Thyroid gland (tissue), 4 donors: ENCODE measurements around the gene MIAT. TPM values are rescaled to one million over a fixed set of nuclear protein-coding genes. Genes with fewer than 3 reads are reported as not detected.

Experiments used
- DNase-seq, 2 donors: peaks; one replicate each; pipeline ENCODE4 v3.0.0-alpha.2; 2019
- H3K27ac ChIP-seq, 3 donors: fragments of 200-600 bp; sonication (generic); 1 replicate in 2 of 3; 2 replicates in 1 of 3; pipeline ENCODE4 v1.5.1; 2016 to 2019; ENCODE audit warnings: mild to moderate bottlenecking in 1 of 3, moderate library complexity in 1 of 3
- H3K27me3 ChIP-seq: fragments of 200-600 bp; sonication (generic); one replicate; pipeline ENCODE4 v1.5.1; 2019
- H3K36me3 ChIP-seq, 2 donors: fragments of 200-600 bp; sonication (generic); one replicate each; pipeline ENCODE4 v1.5.1; 2016 to 2019
- H3K4me1 ChIP-seq, 2 donors: fragments of 200-600 bp; sonication (generic); one replicate each; pipeline ENCODE4 v1.5.1; 2017 to 2019
- H3K4me3 ChIP-seq, 3 donors: fragments of 200-600 bp; sonication (generic); replicated peaks in 1 of 3; 1 replicate in 2 of 3; 2 replicates in 1 of 3; pipeline ENCODE4 v1.5.1; 2016; ENCODE audit warnings: mild to moderate bottlenecking in 1 of 3
- H3K9me3 ChIP-seq: fragments of 200-600 bp; sonication (generic); one replicate; pipeline ENCODE4 v1.5.1; 2017
- POLR2A ChIP-seq, 2 donors: fragments of 450-650 bp; IDR thresholded peaks; one replicate each; pipeline ENCODE4 v1.6.1; 2017; ENCODE audit warnings: antibody characterized with exemption in 2 of 2, mild to moderate bottlenecking in 2 of 2, moderate library complexity in 1 of 2
- whole genome bisulfite sequencing, 2 donors: methylation state at CpG; one replicate each; pipeline ENCODE4 v1.1.5; 2017; 5-methylcytosine and 5-hydroxymethylcytosine counted together
- intact Hi-C: fragments of 100-400 bp; cut with DNase I; formaldehyde crosslinking; loops from one replicate; pipeline ENCODE4 v1.15.1; 2023
- total RNA-seq, 4 donors: library from RNA; depleted of rRNA; stranded (reverse); fragments of >200 nt; gene quantifications; one replicate each; pipeline ENCODE4 v1.2.3, GENCODE V29; 2016
- TF ChIP-seq, protein P1 (sequence below), 6 experiments: fragments of 200-600 bp in 3 of 6; fragments of 450-650 bp in 3 of 6; sonication (generic) in 3 of 6; IDR thresholded peaks; one replicate each; pipeline ENCODE4 v1.5.1; 2016 to 2019; ENCODE audit warnings: antibody characterized with exemption in 6 of 6, mild to moderate bottlenecking in 2 of 6, inconsistent platforms in 1 of 6, moderate library complexity in 1 of 6

The MIAT gene
- total RNA-seq, 4 donors from 2014 or later = 0.67 to 2.6 (median 1.2) TPM

DNA sequence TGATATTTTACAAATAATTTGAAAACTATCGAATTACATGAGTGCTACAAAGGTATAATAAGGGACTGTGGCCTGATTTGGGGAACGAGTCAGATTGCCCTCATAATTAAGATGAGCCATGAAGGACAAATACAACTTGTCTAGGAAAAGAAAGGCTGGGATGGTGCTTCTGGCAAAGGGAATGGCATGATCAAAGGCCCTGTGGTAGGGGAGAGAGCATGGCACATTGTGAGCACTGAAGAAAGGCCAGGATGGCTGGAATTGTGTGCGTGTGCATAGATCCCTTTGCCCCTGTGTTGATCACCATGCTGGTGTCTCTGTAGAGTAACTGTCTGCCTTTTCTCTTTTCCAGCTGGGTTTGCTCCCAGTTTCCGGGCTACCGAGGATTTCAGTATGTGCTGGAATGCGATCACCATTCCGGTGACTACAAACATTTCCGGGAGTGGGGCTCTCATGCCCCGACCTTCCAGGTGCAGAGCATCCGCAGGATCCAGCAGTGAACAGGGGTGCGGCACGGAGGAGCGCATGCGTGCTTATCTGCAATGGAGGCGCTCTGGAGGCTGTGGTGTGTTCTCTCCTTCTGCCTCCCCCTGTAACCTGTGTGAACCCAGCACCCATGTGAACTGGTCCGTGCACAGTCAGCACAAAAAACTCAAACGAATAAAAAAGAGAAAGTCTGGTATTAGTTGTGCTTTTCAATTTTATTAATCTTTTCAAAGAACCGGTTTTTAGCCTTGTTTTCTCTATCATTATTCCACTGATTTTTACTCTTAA, 27.2 kb upstream of the MIAT start:
- Histone ChIP-seq H3K27me3 (no peaks in the 10 kb centered on the region), H3K27ac (no peak overlapping the region), H3K36me3 (no peaks in the 10 kb centered on the region), H3K4me3 (no peak overlapping the region), H3K4me1 (no peaks in the 10 kb centered on the region), H3K9me3 (no peaks in the 10 kb centered on the region)
- TF ChIP-seq POLR2A (IDR thresholded peaks at IDR 0.05) = no peak
- TF ChIP-seq, protein P1, sequence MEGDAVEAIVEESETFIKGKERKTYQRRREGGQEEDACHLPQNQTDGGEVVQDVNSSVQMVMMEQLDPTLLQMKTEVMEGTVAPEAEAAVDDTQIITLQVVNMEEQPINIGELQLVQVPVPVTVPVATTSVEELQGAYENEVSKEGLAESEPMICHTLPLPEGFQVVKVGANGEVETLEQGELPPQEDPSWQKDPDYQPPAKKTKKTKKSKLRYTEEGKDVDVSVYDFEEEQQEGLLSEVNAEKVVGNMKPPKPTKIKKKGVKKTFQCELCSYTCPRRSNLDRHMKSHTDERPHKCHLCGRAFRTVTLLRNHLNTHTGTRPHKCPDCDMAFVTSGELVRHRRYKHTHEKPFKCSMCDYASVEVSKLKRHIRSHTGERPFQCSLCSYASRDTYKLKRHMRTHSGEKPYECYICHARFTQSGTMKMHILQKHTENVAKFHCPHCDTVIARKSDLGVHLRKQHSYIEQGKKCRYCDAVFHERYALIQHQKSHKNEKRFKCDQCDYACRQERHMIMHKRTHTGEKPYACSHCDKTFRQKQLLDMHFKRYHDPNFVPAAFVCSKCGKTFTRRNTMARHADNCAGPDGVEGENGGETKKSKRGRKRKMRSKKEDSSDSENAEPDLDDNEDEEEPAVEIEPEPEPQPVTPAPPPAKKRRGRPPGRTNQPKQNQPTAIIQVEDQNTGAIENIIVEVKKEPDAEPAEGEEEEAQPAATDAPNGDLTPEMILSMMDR (IDR thresholded peaks at IDR 0.05) = no peak
- DNase-seq = peak in 1 of 2 donors; percentile 13
- intact Hi-C loops = no loop called here
- WGBS, 2 donors = 93 to 94% methylated on average over 18 of the region's 18 CpGs

DNA sequence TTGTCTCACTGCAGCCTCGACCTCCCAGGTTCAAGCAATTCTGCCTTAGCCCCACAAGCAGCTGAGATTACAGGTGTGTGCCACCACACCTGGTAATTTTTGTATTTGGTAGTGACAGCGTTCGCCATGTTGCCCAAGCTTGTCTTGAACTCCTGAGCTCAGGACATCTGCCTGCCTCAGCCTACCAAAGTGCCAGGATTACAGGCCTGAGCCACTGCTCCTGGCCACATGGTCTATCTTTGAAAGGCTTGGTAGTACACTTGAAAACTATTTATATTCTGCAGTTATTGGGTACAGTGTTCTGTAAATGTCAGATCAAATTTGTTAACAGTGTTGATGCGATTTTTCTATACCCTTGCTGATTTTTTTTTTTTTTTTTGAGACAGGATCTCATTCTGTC, 26.1 kb upstream of the MIAT start:
- Histone ChIP-seq H3K4me3 (no peak overlapping the region), H3K27me3 (no peaks in the 10 kb centered on the region), H3K27ac (no peak overlapping the region), H3K4me1 (no peaks in the 10 kb centered on the region), H3K36me3 (no peaks in the 10 kb centered on the region), H3K9me3 (no peaks in the 10 kb centered on the region)
- no peak for DNase-seq
- intact Hi-C loops = no loop called here
- 95 to 96% methylated on average over 4 of the region's 4 CpGs for WGBS, 2 donors
- no peak for TF ChIP-seq POLR2A (IDR thresholded peaks at IDR 0.05)
- TF ChIP-seq, protein P1 (IDR thresholded peaks at IDR 0.05) = no peak

DNA sequence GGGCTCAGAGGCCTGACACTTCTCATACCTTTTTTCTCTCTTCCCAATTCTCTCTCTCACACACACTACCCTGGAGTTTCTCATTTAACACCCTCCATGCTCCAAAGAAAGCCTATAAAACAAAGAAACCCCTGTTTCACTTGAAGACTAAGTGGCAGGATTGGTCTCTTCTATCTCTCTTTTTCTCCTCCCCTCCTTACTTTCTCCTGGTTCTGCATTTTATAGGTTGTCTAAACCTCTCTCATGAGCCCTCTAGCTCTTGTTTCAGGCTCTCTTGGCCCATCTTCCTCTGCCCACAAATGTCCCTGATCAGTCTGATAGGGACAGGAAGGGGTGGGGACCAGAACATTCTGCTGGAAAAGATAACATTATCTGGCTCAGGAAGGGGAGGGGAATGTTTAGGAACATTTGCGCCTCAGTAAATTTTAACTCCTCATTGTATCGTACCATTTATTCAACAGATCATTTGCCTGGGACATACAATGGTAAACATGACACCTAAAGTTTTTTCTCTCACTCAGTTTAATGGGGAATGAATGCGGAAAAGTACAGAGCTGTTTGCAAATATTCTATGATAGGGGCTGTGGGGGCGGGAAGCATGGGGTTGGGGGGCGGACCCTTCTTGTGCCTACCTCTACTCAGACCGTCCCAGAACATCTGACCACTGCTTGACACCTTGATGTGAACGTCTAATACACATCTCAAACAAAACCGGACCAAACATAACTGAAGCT, 24.8 kb upstream of the MIAT start:
- Histone ChIP-seq H3K4me3 (no peak overlapping the region), H3K27ac (peak overlapping the region in 1 of 3 donors; percentile 6), H3K9me3 (no peaks in the 10 kb centered on the region), H3K36me3 (no peaks in the 10 kb centered on the region), H3K27me3 (no peaks in the 10 kb centered on the region), H3K4me1 (no peaks in the 10 kb centered on the region)
- intact Hi-C loops = no loop called here
- 60 to 72% methylated on average over 8 of the region's 8 CpGs for WGBS, 2 donors
- DNase-seq = no peak
- TF ChIP-seq, protein P1 (IDR thresholded peaks at IDR 0.05) = no peak
- TF ChIP-seq POLR2A (IDR thresholded peaks at IDR 0.05) = no peak

DNA sequence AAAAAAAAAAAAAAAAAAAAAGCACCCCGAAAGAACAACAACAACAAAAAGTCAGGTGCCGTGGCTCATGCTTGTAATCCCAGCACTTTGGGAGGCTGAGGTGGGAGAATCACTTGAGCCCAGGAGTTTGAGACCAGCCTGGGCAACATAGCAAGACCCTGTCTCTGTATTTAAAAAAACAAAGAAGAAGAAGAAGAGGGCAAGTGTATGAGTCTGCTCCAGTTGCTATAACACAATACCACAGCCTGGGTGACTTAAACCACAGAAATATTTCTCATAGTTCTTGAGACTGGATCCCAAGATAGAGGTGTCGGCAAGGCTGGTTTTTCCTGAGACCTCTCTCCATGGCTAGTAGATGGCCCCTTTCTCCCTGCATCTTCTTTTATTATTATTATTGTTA, 23.2 kb upstream of the MIAT start:
- WGBS, 2 donors = 91 to 96% methylated on average over 3 of the region's 3 CpGs

More for the DNA sequence above, 23.2 kb upstream of the MIAT start:
- intact Hi-C loops = no loop called here
- H3K4me1 ChIP-seq = no peaks in the 10 kb centered on the region
- no peak overlapping the region for H3K4me3 ChIP-seq
- no peaks in the 10 kb centered on the region for H3K9me3 ChIP-seq
- H3K36me3 ChIP-seq = no peaks in the 10 kb centered on the region
- no peak for TF ChIP-seq POLR2A (IDR thresholded peaks at IDR 0.05)
- TF ChIP-seq, protein P1 (IDR thresholded peaks at IDR 0.05) = no peak
- H3K27ac ChIP-seq = no peak overlapping the region
- H3K27me3 ChIP-seq = no peaks in the 10 kb centered on the region
- DNase-seq = no peak
